Testis (tissue), 2 donors: Measurements from ENCODE around the gene STIM1.

Experiments used
- POLR2A ChIP-seq: fragments of 450-650 bp; IDR thresholded peaks from one replicate; pipeline ENCODE4 v1.6.1; 2017; ENCODE audit warnings: antibody characterized with exemption, mild to moderate bottlenecking, moderate library complexity
- TF ChIP-seq, protein P1 (sequence below), 3 experiments: fragments of 450-650 bp in 2 of 3; fragments of 200-600 bp in 1 of 3; sonication (generic) in 1 of 3; IDR thresholded peaks; one replicate each; pipeline ENCODE4 v1.5.1; 2016 to 2019; ENCODE audit warnings: antibody characterized with exemption in 3 of 3, mild to moderate bottlenecking in 2 of 3, moderate library complexity in 1 of 3

DNA sequence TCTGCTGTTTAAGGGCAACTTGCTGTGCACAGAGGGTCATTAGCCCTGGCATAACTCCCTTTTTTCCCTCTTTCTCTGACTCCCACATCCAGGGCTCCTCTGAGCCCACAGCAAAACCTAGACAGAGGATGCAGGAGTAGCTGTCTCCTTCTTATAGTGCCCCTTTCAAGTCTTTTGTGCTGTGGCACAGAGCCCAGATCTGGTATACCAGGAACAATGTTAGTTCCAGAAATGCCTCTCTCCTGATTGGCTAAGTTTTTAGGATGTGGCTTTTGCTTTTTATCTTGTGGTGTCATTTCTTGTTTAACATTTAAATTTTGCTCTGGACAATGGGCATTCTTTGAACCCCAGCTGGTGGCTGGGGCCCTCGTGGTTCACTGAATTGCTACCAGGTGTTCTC lies 213.5 kb downstream of the STIM1 start:
- TF ChIP-seq, protein P1, sequence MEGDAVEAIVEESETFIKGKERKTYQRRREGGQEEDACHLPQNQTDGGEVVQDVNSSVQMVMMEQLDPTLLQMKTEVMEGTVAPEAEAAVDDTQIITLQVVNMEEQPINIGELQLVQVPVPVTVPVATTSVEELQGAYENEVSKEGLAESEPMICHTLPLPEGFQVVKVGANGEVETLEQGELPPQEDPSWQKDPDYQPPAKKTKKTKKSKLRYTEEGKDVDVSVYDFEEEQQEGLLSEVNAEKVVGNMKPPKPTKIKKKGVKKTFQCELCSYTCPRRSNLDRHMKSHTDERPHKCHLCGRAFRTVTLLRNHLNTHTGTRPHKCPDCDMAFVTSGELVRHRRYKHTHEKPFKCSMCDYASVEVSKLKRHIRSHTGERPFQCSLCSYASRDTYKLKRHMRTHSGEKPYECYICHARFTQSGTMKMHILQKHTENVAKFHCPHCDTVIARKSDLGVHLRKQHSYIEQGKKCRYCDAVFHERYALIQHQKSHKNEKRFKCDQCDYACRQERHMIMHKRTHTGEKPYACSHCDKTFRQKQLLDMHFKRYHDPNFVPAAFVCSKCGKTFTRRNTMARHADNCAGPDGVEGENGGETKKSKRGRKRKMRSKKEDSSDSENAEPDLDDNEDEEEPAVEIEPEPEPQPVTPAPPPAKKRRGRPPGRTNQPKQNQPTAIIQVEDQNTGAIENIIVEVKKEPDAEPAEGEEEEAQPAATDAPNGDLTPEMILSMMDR (IDR thresholded peaks at IDR 0.05): no peak
- no peak for TF ChIP-seq POLR2A
